ENCODE measurements around the gene CEP250.
A peak's percentile ranks its signal among the peaks of the same experiment; 100 is the strongest.

The CEP250 gene

GRCh38 chr20:35454881-35455609, at the start of gene CEP250:
Gene CEP250, plus strand, starts transcription at chr20:35455598. Its CDS starts 6,770 bp downstream, at chr20:35462368.
- Histone ChIP-seq H3K9ac (ENCODE audit: low read length in 2 of 2) (peak within 1 kb of the TSS; percentile 95 to 99), H3K27ac (ENCODE audit: low read length) (peak within 1 kb of the TSS; percentile 94), H3K36me3 (ENCODE audit: control insufficient read depth in 2 of 2, insufficient read depth in 2 of 2, low read length in 2 of 2) (peaks cover 0 to 2% of the 10 kb centered on the region in 2 donors), H3K27me3 (ENCODE audit: control insufficient read depth in 1 of 2, insufficient read depth in 2 of 2, low read length in 2 of 2) (no peaks in the 10 kb centered on the region), H3K4me1 (ENCODE audit: control insufficient read depth, insufficient read depth, low read length) (peaks cover 2% of the 10 kb centered on the region), H3K9me3 (ENCODE audit: control insufficient read depth in 2 of 2, low read length in 2 of 2) (no peaks in the 10 kb centered on the region), H3K4me3 (ENCODE audit: low read length in 2 of 2) (peak within 1 kb of the TSS; percentile 95 to 100)

GRCh38 chr20:35405775-35406174, 49.6 kb upstream of the CEP250 start:
- no peaks in the 10 kb centered on the region for H3K9me3 ChIP-seq (ENCODE audit: control insufficient read depth in 2 of 2, low read length in 2 of 2)
- no peak overlapping the region for H3K27ac ChIP-seq (ENCODE audit: low read length)
- H3K36me3 ChIP-seq (ENCODE audit: control insufficient read depth in 2 of 2, insufficient read depth in 2 of 2, low read length in 2 of 2): peaks cover 10 to 27% of the 10 kb centered on the region in 2 donors
- no peaks in the 10 kb centered on the region for H3K27me3 ChIP-seq (ENCODE audit: control insufficient read depth in 1 of 2, insufficient read depth in 2 of 2, low read length in 2 of 2)
- no peak overlapping the region for H3K9ac ChIP-seq (ENCODE audit: low read length in 2 of 2)
- no peak overlapping the region for H3K4me3 ChIP-seq (ENCODE audit: low read length in 2 of 2)
- H3K4me1 ChIP-seq (ENCODE audit: control insufficient read depth, insufficient read depth, low read length): peaks cover under 1% of the 10 kb centered on the region

GRCh38 chr20:35408270-35408669, 47.1 kb upstream of the CEP250 start:
- no peaks in the 10 kb centered on the region for H3K9me3 ChIP-seq (ENCODE audit: control insufficient read depth in 2 of 2, low read length in 2 of 2)
- H3K36me3 ChIP-seq (ENCODE audit: control insufficient read depth in 2 of 2, insufficient read depth in 2 of 2, low read length in 2 of 2): peaks cover 10 to 27% of the 10 kb centered on the region in 2 donors
- no peak overlapping the region for H3K4me3 ChIP-seq (ENCODE audit: low read length in 2 of 2)
- peaks cover 10% of the 10 kb centered on the region for H3K4me1 ChIP-seq (ENCODE audit: control insufficient read depth, insufficient read depth, low read length)
- H3K27me3 ChIP-seq (ENCODE audit: control insufficient read depth in 1 of 2, insufficient read depth in 2 of 2, low read length in 2 of 2): no peaks in the 10 kb centered on the region
- H3K27ac ChIP-seq (ENCODE audit: low read length): no peak overlapping the region
- no peak overlapping the region for H3K9ac ChIP-seq (ENCODE audit: low read length in 2 of 2)

- H3K4me3 ChIP-seq (ENCODE audit: low read length in 2 of 2): no peak overlapping the region
- no peak overlapping the region for H3K9ac ChIP-seq (ENCODE audit: low read length in 2 of 2)
- H3K27me3 ChIP-seq (ENCODE audit: control insufficient read depth in 1 of 2, insufficient read depth in 2 of 2, low read length in 2 of 2): no peaks in the 10 kb centered on the region
- peaks cover 10% of the 10 kb centered on the region for H3K4me1 ChIP-seq (ENCODE audit: control insufficient read depth, insufficient read depth, low read length)
- no peaks in the 10 kb centered on the region for H3K9me3 ChIP-seq (ENCODE audit: control insufficient read depth in 2 of 2, low read length in 2 of 2)
- H3K36me3 ChIP-seq (ENCODE audit: control insufficient read depth in 2 of 2, insufficient read depth in 2 of 2, low read length in 2 of 2): peaks cover 10 to 27% of the 10 kb centered on the region in 2 donors
- H3K27ac ChIP-seq (ENCODE audit: low read length): no peak overlapping the region
These were observed 45.9 kb upstream of the CEP250 start for GRCh38 chr20:35409542-35409941.

- peaks cover 10% of the 10 kb centered on the region for H3K4me1 ChIP-seq (ENCODE audit: control insufficient read depth, insufficient read depth, low read length)
- H3K9me3 ChIP-seq (ENCODE audit: control insufficient read depth in 2 of 2, low read length in 2 of 2): no peaks in the 10 kb centered on the region
- no peaks in the 10 kb centered on the region for H3K27me3 ChIP-seq (ENCODE audit: control insufficient read depth in 1 of 2, insufficient read depth in 2 of 2, low read length in 2 of 2)
- peak overlapping the region; percentile 99 for H3K4me3 ChIP-seq (ENCODE audit: low read length in 2 of 2)
- peaks cover 10 to 27% of the 10 kb centered on the region in 2 donors for H3K36me3 ChIP-seq (ENCODE audit: control insufficient read depth in 2 of 2, insufficient read depth in 2 of 2, low read length in 2 of 2)
- no peak overlapping the region for H3K9ac ChIP-seq (ENCODE audit: low read length in 2 of 2)
- no peak overlapping the region for H3K27ac ChIP-seq (ENCODE audit: low read length)
These were observed 44.8 kb upstream of the CEP250 start for GRCh38 chr20:35410613-35411012.

GRCh38 chr20:35421322-35421721, 34.1 kb upstream of the CEP250 start:
- Histone ChIP-seq H3K27ac (ENCODE audit: low read length) (no peak overlapping the region), H3K4me1 (ENCODE audit: control insufficient read depth, insufficient read depth, low read length) (no peaks in the 10 kb centered on the region), H3K27me3 (ENCODE audit: control insufficient read depth in 1 of 2, insufficient read depth in 2 of 2, low read length in 2 of 2) (no peaks in the 10 kb centered on the region), H3K9me3 (ENCODE audit: control insufficient read depth in 2 of 2, low read length in 2 of 2) (no peaks in the 10 kb centered on the region), H3K9ac (ENCODE audit: low read length in 2 of 2) (no peak overlapping the region), H3K36me3 (ENCODE audit: control insufficient read depth in 2 of 2, insufficient read depth in 2 of 2, low read length in 2 of 2) (no peaks in the 10 kb centered on the region), H3K4me3 (ENCODE audit: low read length in 2 of 2) (no peak overlapping the region)

- Histone ChIP-seq H3K4me1 (ENCODE audit: control insufficient read depth, insufficient read depth, low read length) (peaks cover under 1% of the 10 kb centered on the region), H3K36me3 (ENCODE audit: control insufficient read depth in 2 of 2, insufficient read depth in 2 of 2, low read length in 2 of 2) (no peaks in the 10 kb centered on the region), H3K4me3 (ENCODE audit: low read length in 2 of 2) (no peak overlapping the region), H3K9ac (ENCODE audit: low read length in 2 of 2) (no peak overlapping the region), H3K9me3 (ENCODE audit: control insufficient read depth in 2 of 2, low read length in 2 of 2) (no peaks in the 10 kb centered on the region), H3K27me3 (ENCODE audit: control insufficient read depth in 1 of 2, insufficient read depth in 2 of 2, low read length in 2 of 2) (no peaks in the 10 kb centered on the region), H3K27ac (ENCODE audit: low read length) (no peak overlapping the region)
These were observed 23.6 kb upstream of the CEP250 start for GRCh38 chr20:35431621-35432429.

- no peaks in the 10 kb centered on the region for H3K9me3 ChIP-seq (ENCODE audit: control insufficient read depth in 2 of 2, low read length in 2 of 2)
- no peak overlapping the region for H3K9ac ChIP-seq (ENCODE audit: low read length in 2 of 2)
- H3K27ac ChIP-seq (ENCODE audit: low read length): no peak overlapping the region
- peaks cover 6% of the 10 kb centered on the region for H3K4me1 ChIP-seq (ENCODE audit: control insufficient read depth, insufficient read depth, low read length)
- no peaks in the 10 kb centered on the region for H3K27me3 ChIP-seq (ENCODE audit: control insufficient read depth in 1 of 2, insufficient read depth in 2 of 2, low read length in 2 of 2)
- no peaks in the 10 kb centered on the region for H3K36me3 ChIP-seq (ENCODE audit: control insufficient read depth in 2 of 2, insufficient read depth in 2 of 2, low read length in 2 of 2)
- no peak overlapping the region for H3K4me3 ChIP-seq (ENCODE audit: low read length in 2 of 2)
These were observed 23.0 kb upstream of the CEP250 start for GRCh38 chr20:35432430-35432735.

- H3K9ac ChIP-seq (ENCODE audit: low read length in 2 of 2): no peak overlapping the region
- no peaks in the 10 kb centered on the region for H3K9me3 ChIP-seq (ENCODE audit: control insufficient read depth in 2 of 2, low read length in 2 of 2)
- H3K27me3 ChIP-seq (ENCODE audit: control insufficient read depth in 1 of 2, insufficient read depth in 2 of 2, low read length in 2 of 2): no peaks in the 10 kb centered on the region
- no peak overlapping the region for H3K27ac ChIP-seq (ENCODE audit: low read length)
- no peak overlapping the region for H3K4me3 ChIP-seq (ENCODE audit: low read length in 2 of 2)
- H3K4me1 ChIP-seq (ENCODE audit: control insufficient read depth, insufficient read depth, low read length): peaks cover 15% of the 10 kb centered on the region
- H3K36me3 ChIP-seq (ENCODE audit: control insufficient read depth in 2 of 2, insufficient read depth in 2 of 2, low read length in 2 of 2): no peaks in the 10 kb centered on the region
These were observed 22.1 kb upstream of the CEP250 start for GRCh38 chr20:35433337-35433736.

- no peaks in the 10 kb centered on the region for H3K27me3 ChIP-seq (ENCODE audit: control insufficient read depth in 1 of 2, insufficient read depth in 2 of 2, low read length in 2 of 2)
- no peaks in the 10 kb centered on the region for H3K9me3 ChIP-seq (ENCODE audit: control insufficient read depth in 2 of 2, low read length in 2 of 2)
- peaks cover 23% of the 10 kb centered on the region for H3K4me1 ChIP-seq (ENCODE audit: control insufficient read depth, insufficient read depth, low read length)
- H3K4me3 ChIP-seq (ENCODE audit: low read length in 2 of 2): no peak overlapping the region
- no peak overlapping the region for H3K27ac ChIP-seq (ENCODE audit: low read length)
- no peaks in the 10 kb centered on the region for H3K36me3 ChIP-seq (ENCODE audit: control insufficient read depth in 2 of 2, insufficient read depth in 2 of 2, low read length in 2 of 2)
- no peak overlapping the region for H3K9ac ChIP-seq (ENCODE audit: low read length in 2 of 2)
These were observed 21.1 kb upstream of the CEP250 start for GRCh38 chr20:35434085-35435005.
